HG02870 (cell line): ENCODE data around the gene FHIT.
"Not testable (repeated sequence)": the region's sequence is repeated elsewhere in the genome, so short reads cannot be mapped to it uniquely, and the experiment has no call there.

Source experiments
- ATAC-seq: cut with Tn5 transposase; IDR thresholded peaks from one replicate; pipeline ENCODE4 v1.9.1; 2021; ENCODE audit warnings: mild to moderate bottlenecking, moderate library complexity; ENCODE audit not compliant: unreplicated experiment

Gene FHIT

DNA sequence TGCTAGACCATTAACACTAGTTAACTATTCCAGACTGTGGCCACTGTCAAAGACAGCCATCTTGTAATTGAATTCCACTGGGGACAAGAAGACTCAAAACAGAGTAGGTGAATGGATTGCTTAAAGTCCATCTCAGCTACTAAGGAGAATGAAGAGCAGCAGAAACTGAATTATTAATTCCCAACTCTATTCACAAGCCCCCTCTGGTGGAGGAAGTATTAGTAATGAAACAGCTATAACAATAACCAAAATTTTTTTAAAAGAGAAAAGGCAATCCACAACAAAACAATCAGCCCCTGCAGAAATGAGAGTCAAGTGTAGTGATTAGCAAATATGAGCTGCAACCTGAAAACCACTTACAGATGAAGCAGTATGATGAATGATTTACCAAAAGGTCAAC lies 302.8 kb downstream of the FHIT start:
- no peak for ATAC-seq

DNA sequence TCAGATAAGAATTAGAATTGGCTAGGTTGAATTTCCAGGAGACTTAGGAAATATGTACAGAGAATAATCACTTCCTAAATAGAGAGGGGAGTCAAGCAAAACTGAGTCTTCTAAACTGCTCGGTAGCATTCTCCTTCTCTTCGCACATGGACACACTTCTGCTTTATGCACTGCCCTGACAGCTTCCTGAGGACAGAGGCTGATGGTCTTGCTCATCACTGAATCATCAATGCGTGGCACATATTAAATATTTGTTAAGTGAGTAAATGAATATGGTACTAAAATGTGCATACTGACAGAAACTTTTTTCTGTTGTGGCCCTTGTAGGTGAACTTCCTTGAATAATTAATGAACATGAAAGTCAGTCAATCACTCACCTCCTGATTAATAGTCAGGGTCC lies 315.5 kb downstream of the FHIT start:
- no peak for ATAC-seq

DNA sequence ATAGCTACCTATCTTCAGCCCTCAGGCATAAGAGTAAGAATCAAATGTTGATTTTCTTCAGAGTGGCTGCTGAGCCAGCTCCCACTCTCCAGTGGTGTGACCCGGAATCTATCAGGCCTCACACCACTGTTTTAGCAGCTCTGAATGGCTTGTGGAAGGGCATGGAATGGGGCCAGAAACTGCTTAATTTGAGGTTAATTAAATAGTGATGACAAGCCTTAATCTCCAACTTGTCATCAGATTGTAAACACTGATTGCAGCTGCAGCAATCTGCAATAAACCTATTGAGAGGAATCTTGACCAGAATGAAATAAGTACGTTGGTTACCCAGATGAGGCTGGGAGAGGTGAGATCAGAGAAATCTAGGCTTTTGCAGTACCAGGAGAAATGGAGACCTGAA lies 317.4 kb downstream of the FHIT start:
- no peak for ATAC-seq

DNA sequence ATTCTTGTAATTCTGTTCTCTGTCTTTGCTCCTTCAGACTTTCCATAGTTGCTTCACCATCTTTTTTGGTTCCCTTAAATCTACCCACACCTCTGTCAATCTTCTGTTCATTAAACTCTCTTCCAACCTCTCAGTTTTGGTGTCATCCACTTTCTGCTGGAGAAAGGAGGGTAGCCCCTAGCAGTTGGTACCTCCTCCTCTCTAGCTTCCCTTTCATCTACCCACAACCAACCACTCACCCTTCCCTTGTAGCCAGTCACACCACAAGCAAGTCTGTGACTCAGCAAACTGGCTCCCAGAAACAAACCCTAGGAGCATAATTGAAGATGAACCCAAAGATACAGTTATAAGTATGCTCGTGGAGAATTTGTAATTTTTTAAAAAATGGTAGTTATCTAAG lies 318.6 kb downstream of the FHIT start:
- no peak for ATAC-seq

DNA sequence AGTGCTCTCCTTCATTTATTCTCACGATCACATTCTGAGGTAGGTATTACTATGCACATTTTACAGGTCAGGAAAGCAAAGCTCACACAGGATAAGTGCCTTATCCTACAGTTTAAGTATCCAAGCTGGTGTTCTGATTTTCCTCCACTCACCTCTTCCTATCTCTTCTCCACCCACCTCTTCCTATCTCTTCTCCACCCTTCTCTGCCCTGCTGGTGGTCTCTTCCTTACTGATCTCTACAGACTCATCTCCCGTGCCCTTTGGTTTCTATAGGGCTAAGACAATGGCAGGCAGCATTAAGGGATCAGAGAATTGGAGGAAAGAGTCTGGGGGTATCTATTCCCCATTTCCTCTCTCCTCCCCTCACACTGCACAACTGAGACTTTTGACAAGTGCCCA lies 319.1 kb downstream of the FHIT start:
- no peak for ATAC-seq

DNA sequence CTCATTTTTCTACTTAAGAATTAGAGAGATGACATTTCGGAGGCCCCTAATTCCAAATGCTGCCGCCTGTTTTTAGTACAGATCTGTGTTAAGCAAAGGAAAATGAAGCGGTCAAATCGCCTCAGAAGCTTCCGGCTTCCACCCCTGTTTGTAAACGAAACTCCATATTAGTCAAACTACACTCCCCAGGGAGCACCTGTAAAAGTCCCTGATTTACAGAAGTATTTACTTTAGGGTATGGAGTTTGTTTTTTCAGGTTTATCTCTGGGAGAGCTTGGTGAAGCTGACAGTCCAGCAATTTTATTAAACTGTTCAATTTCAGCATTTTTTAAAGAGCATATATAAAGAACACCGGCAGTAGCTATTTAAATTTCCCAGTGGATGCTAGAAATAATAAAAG lies 319.8 kb downstream of the FHIT start:
- ATAC-seq, result no peak

DNA sequence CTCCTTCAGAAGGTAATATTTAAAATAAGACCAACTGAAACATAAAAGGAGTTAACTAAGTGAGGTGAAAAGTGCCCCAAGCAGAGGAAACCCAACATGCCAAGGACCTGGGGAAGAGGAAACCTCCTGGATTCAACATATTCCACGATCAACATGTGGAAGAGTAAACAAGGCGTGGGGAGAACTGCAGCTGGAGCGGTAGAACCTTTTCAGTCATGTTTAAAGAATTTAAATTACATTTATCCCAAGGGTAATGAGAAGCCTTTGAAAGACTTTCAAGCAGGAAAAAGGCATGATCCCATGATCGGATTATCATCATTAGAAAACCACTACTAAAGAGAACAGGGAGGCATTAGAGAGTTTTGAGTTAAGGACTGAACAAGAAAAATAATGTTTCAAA lies 330.7 kb downstream of the FHIT start:
- ATAC-seq, result no peak

DNA sequence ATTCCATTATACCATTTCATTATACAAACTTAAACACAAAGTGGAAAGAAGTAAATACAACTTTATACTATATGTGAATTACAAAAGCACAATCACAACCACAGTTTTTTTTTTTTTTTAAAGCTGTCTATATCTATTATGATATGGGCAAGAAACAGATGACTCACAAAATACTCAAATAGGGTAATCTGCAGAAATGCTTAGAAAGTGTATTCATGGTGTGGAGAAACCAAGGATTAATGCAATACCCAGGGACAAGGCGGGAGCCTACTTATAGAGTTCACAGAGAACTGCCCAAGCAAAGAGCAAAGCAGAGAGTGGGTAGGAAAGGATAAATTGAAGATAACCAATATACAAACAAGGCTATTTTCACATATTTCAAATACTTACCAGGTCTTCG lies 332.0 kb downstream of the FHIT start:
- ATAC-seq, result no peak

DNA sequence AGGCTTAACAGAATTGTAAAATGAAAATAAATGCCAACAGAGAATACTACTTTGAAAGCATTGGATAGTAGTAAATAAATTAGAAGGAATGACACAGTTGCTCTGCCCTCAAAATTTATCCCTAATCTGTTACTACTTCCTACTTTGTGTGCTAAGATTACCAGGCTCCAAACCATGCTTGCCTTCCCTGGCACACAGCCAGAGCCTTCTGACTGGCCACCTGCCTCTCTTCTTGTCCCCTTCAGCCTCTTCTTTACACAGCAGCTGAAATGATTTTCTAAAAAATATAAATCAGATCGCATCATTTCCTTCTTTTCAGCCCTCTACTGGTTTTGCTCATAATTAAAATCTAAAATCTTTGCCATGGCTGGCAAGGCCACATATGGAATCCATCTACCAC lies 334.1 kb downstream of the FHIT start:
- no peak for ATAC-seq

DNA sequence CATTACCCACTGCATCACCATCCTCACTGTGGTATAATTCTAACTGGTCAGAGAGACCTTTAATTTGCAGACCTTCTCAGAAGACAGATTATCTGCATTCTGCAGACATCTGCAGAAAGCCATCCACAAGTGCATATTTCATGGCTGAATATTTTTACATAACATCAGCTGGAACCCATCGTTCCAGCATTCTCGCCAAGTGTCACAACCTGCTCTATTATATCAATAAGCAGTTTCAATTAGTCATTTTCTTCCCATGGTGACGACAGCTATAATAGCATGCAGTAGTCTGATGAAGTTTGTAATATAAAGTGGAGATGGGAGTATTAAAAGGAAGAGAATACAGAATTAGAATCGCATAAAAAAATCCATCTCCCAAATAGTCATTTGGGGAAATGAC lies 334.7 kb downstream of the FHIT start:
- no peak for ATAC-seq

DNA sequence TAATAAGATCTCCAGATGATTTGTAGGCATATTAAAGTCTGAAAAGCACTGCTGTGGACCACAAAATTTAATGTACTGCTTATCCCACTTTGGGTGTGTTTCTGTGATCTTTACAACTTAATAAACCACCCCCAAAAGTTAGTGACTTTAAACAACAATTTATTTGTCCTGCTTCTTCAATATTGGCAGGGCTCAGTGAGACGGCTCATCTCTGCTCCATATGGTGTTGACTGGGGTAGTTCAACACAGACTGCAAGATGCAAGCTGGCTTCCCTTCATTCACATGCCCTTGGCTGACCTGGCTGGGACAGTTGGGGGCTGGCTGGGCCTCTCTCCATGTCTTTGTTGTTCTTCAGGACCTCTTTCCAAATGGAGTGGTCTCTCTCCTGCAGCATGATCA lies 337.8 kb downstream of the FHIT start:
- no peak for ATAC-seq

DNA sequence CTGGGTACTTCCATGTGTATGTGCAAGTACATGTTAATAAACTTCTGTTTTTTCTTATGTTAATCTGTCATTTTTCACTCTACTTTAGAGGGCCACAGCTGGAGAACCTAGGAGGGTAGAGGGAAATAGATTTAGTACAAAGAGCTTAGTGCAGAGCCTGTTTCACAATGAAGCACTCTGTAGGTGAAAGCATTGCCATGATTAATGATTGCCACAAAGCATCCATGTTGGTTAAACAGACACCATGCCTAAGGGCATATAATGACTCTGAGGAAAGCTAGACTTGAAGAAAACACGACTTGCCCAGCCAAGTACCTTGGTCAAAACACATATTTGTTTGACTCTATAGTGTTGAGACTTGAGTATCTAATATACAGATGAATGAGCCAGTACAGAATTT lies 338.4 kb downstream of the FHIT start:
- no peak for ATAC-seq

DNA sequence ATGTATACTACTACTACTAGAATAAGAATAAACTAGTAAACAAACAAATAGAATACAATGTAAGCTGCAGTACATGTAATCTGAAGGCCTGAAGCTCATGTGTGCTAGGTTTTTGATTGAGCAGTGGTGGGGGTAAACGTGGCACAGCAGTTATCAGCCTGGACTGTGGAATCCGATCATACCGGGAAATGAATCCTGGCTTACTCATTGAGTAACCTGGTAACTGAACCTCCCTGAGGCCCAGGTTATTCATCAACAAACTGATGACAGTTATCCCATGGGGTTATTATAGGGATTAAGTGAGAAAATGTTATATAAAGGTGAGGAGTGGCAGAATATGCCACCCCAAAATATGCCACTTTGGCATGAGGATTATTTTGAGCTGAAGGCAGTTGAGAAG lies 339.1 kb downstream of the FHIT start:
- ATAC-seq, result no peak

DNA sequence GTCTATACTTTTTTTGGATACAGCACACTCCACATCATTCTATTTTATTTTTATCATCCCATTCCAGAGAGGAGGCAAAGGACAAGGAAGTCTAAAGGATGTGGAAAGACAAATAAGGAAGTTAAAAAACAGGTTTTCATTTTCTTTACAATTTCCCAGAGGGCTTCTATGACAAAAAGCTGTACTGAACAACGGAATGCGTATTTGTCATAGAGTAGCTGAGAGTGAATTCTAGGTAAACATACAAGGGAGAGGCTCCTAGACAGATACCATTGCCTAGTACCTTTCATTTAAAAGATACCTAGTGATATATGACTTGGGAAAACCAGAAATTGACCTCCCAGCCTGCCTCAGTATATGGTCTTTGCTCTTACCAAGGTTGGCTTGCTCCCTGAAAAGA lies 341.7 kb downstream of the FHIT start:
- ATAC-seq, result no peak

DNA sequence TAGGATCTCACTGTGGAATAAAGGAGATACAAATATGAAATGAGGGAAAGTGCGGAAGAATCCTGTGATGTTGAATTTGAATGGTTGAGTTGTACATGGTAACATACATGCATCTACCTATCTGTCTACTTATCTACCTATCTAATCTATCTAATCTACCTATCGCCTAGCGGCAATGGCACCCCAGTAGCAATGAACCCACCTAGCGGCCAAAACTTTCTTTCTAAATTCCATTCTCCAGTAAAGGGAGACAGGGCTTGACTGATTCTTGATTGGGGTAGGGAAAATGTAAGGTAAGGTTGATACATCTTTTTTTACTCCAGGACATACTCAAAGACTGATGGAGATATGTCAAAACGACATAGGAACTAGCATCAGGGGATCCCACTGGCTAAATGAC lies 345.0 kb downstream of the FHIT start:
- no peak for ATAC-seq

DNA sequence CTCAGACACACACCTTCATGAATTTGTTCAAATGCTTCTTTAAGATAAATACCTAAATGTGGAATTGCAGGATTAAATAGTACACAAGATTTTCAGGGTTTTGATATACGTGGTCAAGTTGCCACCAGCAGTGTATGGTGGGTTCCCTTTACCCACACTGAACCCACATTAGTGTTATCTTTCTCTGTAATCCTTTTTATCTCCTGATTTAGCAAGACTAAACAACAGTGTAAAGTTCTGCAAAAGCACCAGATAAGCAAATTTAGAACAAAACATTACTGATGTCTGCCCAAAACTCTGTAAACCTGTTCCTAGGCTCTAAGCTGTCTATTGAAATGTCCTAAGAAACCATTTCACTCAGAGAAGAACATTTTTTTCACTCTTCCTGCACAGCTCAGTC lies 352.9 kb downstream of the FHIT start:
- no peak for ATAC-seq

DNA sequence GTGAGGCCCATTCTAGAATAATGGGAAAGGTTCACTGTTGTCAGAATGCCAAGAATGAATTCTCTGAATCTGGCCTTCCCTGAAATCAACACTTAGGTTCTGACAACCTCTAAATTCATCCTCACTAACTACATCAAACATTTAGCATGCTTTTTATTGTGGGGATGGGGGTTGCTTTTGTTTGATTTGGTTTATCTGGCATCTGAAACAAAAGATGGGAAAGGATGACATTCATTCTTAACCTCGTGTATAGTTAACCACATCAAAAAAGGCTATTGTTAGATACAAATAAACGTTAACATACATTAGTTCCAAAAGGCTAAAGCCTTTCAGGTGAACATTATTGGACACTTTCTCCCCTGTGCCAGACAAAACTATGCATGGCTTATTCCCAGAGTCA lies 357.3 kb downstream of the FHIT start:
- ATAC-seq, result no peak

DNA sequence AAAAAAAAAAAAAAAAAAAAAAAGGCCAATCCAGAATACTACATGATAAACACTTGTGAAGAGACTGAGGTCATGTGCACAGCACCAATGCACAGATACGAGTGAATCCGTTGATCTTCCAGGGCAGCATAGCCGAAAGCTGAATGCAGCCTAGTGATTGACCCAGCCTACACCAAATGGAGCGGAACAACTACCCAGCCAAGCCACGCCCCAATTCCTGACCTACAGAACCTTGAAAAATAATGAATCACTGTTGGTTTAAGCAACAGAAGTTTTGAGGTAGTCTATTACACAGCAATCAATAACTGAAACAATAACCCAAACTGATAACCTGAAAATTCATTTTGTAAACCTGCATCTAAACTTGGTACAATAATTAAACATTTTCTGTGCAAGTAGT lies 361.0 kb downstream of the FHIT start:
- ATAC-seq, result no peak

DNA sequence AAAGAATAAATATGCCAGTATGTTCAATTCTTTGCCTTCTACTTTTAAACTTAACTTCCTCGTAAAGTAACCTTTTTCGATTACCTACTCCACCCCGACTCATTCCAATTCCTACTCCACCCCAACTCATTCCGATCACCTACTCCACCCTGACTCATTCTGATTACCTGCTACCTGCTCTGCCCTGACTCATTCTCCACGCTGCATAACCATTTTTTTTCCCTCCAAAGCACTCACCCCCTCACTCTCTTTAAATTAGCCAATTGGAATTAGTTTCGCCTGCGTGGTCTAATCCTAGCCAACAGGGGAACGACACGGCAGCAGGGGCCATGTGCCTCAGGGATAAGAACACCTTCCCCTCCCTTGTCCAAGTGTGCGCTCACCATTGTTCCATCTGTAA lies 362.3 kb downstream of the FHIT start:
- ATAC-seq, result not testable (repeated sequence)

DNA sequence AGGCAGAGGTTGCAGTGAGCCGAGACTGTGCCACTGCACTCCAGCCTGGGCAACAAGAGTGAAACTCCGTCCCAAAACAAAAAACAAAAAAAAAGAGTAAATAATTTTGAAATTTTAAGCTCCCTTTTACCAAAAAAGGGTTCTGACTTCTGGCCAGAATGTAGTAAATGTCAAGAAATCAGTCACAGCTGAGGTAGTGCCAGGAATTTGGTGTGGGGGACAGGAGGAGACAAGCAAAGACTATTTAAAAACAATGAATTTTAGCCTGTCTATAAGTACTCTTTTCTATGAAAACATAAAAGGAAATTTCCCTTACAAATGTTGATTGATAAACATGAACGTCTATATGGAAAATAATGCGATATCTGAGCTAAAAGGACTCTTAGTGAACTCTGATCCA lies 363.7 kb downstream of the FHIT start:
- ATAC-seq, result no peak

DNA sequence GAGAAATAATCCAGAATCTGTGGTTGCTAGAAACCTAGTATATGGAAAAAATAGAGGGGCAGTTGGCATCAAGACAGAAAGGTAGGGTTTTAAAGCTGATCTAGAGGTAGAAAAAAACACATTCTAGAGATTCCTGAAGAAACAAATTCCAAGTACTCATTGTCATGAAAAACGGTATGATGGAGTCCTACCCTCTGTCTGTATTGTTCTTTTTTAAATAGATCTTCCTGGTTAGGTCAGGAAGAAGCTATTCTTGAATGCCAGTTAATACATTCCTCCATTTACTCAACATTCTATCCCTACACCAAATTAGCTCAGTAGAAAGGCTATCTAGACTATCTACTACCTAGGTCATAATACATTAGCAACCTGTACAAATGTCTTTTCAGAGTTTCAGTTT lies 364.7 kb downstream of the FHIT start:
- no peak for ATAC-seq

DNA sequence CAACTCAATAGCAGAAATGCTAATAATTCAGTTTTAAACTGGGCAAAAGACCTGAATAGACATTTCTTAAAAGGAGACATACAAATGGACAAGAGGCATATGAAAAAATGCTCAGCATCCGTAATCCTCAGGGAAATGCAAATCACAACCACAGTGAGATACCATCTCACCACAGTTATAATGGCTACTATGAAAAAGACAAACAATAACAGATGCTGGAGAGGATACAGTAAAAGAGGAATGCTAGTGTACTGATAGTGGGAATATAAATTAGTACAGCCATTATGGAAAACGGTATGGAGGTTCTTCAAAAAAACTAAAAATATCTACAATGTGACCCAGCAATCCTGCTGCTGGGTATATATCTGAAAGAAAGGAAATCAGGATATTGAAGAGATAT lies 367.2 kb downstream of the FHIT start:
- no peak for ATAC-seq

DNA sequence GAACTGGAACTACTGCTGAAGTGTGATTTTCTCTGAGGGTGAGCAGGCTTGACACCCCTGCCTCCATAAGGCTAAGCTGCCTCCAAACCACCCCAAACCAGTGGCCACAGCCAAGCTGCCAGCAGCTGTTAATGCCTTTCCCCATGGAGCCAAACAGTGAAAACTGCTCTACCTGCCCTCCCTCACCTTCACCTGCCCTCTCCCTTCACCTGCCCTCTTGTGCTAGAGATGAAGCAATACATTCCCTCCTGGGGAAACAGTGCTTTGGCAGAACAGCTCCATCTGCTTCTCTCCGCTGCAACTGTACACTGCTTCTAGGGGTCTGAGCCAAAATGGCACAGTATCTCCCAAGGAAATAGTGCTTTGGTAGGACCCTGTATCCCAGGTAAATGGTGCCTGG lies 374.1 kb downstream of the FHIT start:
- ATAC-seq, result no peak

DNA sequence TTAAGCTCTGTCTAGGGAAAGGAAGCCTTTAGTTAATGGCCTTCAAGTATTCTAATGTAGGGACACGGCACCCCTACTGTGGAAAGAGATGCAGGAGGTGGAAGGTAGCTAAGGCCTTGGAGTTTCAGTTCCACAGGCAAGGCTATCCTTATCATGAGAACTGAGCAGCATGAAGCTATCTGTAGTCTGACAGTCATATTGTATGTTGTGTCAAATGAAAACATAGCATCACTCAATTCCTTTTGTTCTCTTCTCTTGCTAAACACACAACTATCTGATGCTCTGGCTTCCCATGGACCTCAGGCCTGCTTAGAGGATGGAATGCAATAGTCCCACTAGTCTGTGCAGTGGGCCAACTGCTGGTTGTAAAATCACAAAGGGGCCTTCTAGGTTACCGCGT lies 380.9 kb downstream of the FHIT start:
- ATAC-seq, result no peak
